D341Med (cell line): Measurements from ENCODE around the gene COPS6.

Experiments used
- DNase-seq: peaks from one replicate; pipeline ENCODE4 v3.0.0; 2012; ENCODE audit warnings: low spot score

The COPS6 gene

GRCh38 chr7:100088621-100089457 lies at the start of gene COPS6:
Gene COPS6, plus strand, starts transcription at chr7:100088969. Its CDS starts 22 bp downstream, at chr7:100088991.
- peak; percentile 92 for DNase-seq

GRCh38 chr7:100040575-100040974 lies 48.2 kb upstream of the COPS6 start:
- DNase-seq = no peak

- DNase-seq = no peak
Measured at GRCh38 chr7:100044718-100045117, 44.1 kb upstream of the COPS6 start.

- no peak for DNase-seq
Measured at GRCh38 chr7:100048680-100049079, 40.1 kb upstream of the COPS6 start.

GRCh38 chr7:100049441-100050291 lies 39.1 kb upstream of the COPS6 start, which contains the start of gene ZSCAN21:
Gene ZSCAN21, plus strand, starts transcription at chr7:100049774. Its CDS starts 7,233 bp downstream, at chr7:100057007.
- peak; percentile 94 for DNase-seq

- no peak for DNase-seq
Measured at GRCh38 chr7:100051611-100052010, 37.2 kb upstream of the COPS6 start.

- DNase-seq = peak; percentile 83
Measured at GRCh38 chr7:100053215-100053614, 35.6 kb upstream of the COPS6 start.

- DNase-seq = no peak
Measured at GRCh38 chr7:100057006-100057405, 31.8 kb upstream of the COPS6 start.

GRCh38 chr7:100059251-100059739 lies 29.5 kb upstream of the COPS6 start:
- DNase-seq = no peak

- DNase-seq = no peak
Measured at GRCh38 chr7:100061518-100062193, 27.1 kb upstream of the COPS6 start.

- no peak for DNase-seq
Measured at GRCh38 chr7:100063376-100063775, 25.4 kb upstream of the COPS6 start.

GRCh38 chr7:100064162-100064561 lies 24.6 kb upstream of the COPS6 start:
- no peak for DNase-seq

- DNase-seq = no peak
Measured at GRCh38 chr7:100065452-100066186, 23.1 kb upstream of the COPS6 start.

GRCh38 chr7:100066953-100067352 lies 21.8 kb upstream of the COPS6 start:
- DNase-seq = no peak

GRCh38 chr7:100069991-100070390 lies 18.8 kb upstream of the COPS6 start:
- no peak for DNase-seq

- no peak for DNase-seq
Measured at GRCh38 chr7:100071018-100071723, 17.6 kb upstream of the COPS6 start.

- no peak for DNase-seq
Measured at GRCh38 chr7:100072462-100072861, 16.3 kb upstream of the COPS6 start.

- DNase-seq = no peak
Measured at GRCh38 chr7:100074841-100075240, 13.9 kb upstream of the COPS6 start.

- no peak for DNase-seq
Measured at GRCh38 chr7:100075418-100075817, 13.4 kb upstream of the COPS6 start.

GRCh38 chr7:100077205-100077604 lies 11.6 kb upstream of the COPS6 start:
- no peak for DNase-seq
